SK-N-SH treated with all-trans-retinoic acid at 6 μM for 48 hours (cell line): ENCODE data around the gene TIMMDC1.

Source experiments
- CREB5 ChIP-seq: fragments of 250-450 bp; sonication (Bioruptor Pico); IDR thresholded peaks from 2 replicates; pipeline ENCODE4 v1.5.1; 2020; ENCODE audit warnings: low read depth, mild to moderate bottlenecking, moderate library complexity
- OSR1 ChIP-seq: fragments of 250-450 bp; sonication (Bioruptor Pico); IDR thresholded peaks from 2 replicates; pipeline ENCODE4 v1.8.0; 2022; ENCODE audit warnings: moderate library complexity, mild to moderate bottlenecking, inconsistent platforms
- RARB ChIP-seq: fragments of 250-450 bp; sonication (Bioruptor Pico); IDR thresholded peaks from 2 replicates; pipeline ENCODE4 v1.8.0; 2021; ENCODE audit warnings: mild to moderate bottlenecking, moderate library complexity
- TOX ChIP-seq: fragments of 250-450 bp; sonication (Bioruptor Pico); IDR thresholded peaks from 2 replicates; pipeline ENCODE4 v1.8.0; 2021; ENCODE audit warnings: mild to moderate bottlenecking, moderate library complexity, borderline replicate concordance
- ZNF565 ChIP-seq: fragments of 450-650 bp; formaldehyde crosslinking; conservative IDR thresholded peaks from 2 replicates; pipeline ENCODE4 v1.5.0; 2020; ENCODE audit warnings: low read depth, mild to moderate bottlenecking, moderate library complexity
- TF ChIP-seq, protein P1 (sequence below): fragments of 250-450 bp; sonication (Bioruptor Pico); IDR thresholded peaks from 2 replicates; pipeline ENCODE4 v1.5.0; 2020; ENCODE audit warnings: mild to moderate bottlenecking, moderate library complexity
- TF ChIP-seq, protein P2 (sequence below): fragments of 250-450 bp; sonication (Bioruptor Pico); IDR thresholded peaks from 2 replicates; pipeline ENCODE4 v1.8.0; 2021; ENCODE audit warnings: low read depth, mild to moderate bottlenecking, moderate library complexity, borderline replicate concordance
- TF ChIP-seq, protein P3 (sequence below): fragments of 250-450 bp; sonication (Bioruptor Pico); IDR thresholded peaks from 2 replicates; pipeline ENCODE4 v1.8.0; 2020; ENCODE audit warnings: mild to moderate bottlenecking, moderate library complexity, borderline replicate concordance

GRCh38 chr3:119542168-119542767 lies 43.9 kb downstream of the TIMMDC1 start:
- TF ChIP-seq, protein P1, sequence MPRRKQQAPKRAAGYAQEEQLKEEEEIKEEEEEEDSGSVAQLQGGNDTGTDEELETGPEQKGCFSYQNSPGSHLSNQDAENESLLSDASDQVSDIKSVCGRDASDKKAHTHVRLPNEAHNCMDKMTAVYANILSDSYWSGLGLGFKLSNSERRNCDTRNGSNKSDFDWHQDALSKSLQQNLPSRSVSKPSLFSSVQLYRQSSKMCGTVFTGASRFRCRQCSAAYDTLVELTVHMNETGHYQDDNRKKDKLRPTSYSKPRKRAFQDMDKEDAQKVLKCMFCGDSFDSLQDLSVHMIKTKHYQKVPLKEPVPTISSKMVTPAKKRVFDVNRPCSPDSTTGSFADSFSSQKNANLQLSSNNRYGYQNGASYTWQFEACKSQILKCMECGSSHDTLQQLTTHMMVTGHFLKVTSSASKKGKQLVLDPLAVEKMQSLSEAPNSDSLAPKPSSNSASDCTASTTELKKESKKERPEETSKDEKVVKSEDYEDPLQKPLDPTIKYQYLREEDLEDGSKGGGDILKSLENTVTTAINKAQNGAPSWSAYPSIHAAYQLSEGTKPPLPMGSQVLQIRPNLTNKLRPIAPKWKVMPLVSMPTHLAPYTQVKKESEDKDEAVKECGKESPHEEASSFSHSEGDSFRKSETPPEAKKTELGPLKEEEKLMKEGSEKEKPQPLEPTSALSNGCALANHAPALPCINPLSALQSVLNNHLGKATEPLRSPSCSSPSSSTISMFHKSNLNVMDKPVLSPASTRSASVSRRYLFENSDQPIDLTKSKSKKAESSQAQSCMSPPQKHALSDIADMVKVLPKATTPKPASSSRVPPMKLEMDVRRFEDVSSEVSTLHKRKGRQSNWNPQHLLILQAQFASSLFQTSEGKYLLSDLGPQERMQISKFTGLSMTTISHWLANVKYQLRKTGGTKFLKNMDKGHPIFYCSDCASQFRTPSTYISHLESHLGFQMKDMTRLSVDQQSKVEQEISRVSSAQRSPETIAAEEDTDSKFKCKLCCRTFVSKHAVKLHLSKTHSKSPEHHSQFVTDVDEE (CRISPR knock-in tag), result no peak
- TF ChIP-seq, protein P2, sequence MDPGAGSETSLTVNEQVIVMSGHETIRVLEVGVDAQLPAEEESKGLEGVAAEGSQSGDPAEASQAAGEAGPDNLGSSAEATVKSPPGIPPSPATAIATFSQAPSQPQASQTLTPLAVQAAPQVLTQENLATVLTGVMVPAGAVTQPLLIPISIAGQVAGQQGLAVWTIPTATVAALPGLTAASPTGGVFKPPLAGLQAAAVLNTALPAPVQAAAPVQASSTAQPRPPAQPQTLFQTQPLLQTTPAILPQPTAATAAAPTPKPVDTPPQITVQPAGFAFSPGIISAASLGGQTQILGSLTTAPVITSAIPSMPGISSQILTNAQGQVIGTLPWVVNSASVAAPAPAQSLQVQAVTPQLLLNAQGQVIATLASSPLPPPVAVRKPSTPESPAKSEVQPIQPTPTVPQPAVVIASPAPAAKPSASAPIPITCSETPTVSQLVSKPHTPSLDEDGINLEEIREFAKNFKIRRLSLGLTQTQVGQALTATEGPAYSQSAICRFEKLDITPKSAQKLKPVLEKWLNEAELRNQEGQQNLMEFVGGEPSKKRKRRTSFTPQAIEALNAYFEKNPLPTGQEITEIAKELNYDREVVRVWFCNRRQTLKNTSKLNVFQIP, result no peak
- TF ChIP-seq RARB (CRISPR knock-in tag), result no peak
- TF ChIP-seq CREB5 (CRISPR knock-in tag), result no peak
- TF ChIP-seq, protein P3, sequence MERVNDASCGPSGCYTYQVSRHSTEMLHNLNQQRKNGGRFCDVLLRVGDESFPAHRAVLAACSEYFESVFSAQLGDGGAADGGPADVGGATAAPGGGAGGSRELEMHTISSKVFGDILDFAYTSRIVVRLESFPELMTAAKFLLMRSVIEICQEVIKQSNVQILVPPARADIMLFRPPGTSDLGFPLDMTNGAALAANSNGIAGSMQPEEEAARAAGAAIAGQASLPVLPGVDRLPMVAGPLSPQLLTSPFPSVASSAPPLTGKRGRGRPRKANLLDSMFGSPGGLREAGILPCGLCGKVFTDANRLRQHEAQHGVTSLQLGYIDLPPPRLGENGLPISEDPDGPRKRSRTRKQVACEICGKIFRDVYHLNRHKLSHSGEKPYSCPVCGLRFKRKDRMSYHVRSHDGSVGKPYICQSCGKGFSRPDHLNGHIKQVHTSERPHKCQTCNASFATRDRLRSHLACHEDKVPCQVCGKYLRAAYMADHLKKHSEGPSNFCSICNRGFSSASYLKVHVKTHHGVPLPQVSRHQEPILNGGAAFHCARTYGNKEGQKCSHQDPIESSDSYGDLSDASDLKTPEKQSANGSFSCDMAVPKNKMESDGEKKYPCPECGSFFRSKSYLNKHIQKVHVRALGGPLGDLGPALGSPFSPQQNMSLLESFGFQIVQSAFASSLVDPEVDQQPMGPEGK (CRISPR knock-in tag), result no peak
- TF ChIP-seq TOX, result no peak
- no peak for TF ChIP-seq OSR1
- TF ChIP-seq ZNF565, result no peak
